ENCODE measurements around the gene ZFP90. TPM values are rescaled to one million over a fixed set of nuclear protein-coding genes. Genes with fewer than 3 reads are reported as not detected.

The ZFP90 gene
- total RNA-seq, 1 experiment from 2014 or later = 12.8 TPM

GRCh38 chr16:68491576-68491950 is 47.5 kb upstream of the ZFP90 start:
- Histone ChIP-seq H3K4me1 (ENCODE audit: insufficient read depth, low read length) (peaks cover 3% of the 10 kb centered on the region), H3K27ac (ENCODE audit: insufficient read length, low read depth, low read length) (no peak overlapping the region), H3K27me3 (ENCODE audit: insufficient read depth, low read length) (no peaks in the 10 kb centered on the region), H3K18ac (ENCODE audit: insufficient read length, low read depth, low read length) (no peak overlapping the region), H2BK120ac (ENCODE audit: low read depth, low read length, poor library complexity, severe bottlenecking) (no peak overlapping the region), H3K4me2 (ENCODE audit: insufficient read depth, insufficient read length, low read length) (no peak overlapping the region), H3K79me2 (ENCODE audit: insufficient read depth, low read length) (no peaks in the 10 kb centered on the region), H2BK12ac (ENCODE audit: insufficient read length, low read depth, low read length) (no peak overlapping the region), H2BK15ac (ENCODE audit: low read depth, low read length) (no peak overlapping the region), H3K14ac (ENCODE audit: insufficient read depth, low read length) (no peak overlapping the region), H3K23me2 (ENCODE audit: insufficient read length, low read depth, low read length, poor library complexity, severe bottlenecking) (no peaks in the 10 kb centered on the region), H4K8ac (replicated peaks; ENCODE audit: insufficient read length, low read depth, low read length) (no peak overlapping the region), H3K23ac (ENCODE audit: insufficient read length, low read depth, low read length) (no peak overlapping the region), H3K9me3 (ENCODE audit: control insufficient read depth, low read depth, low read length) (no peaks in the 10 kb centered on the region), H2AFZ (ENCODE audit: low read length) (no peak overlapping the region), H3T11ph (ENCODE audit: low read length) (no peak overlapping the region), H2BK5ac (ENCODE audit: insufficient read length, low read length) (no peak overlapping the region), H3K56ac (ENCODE audit: insufficient read length, low read depth, low read length) (no peak overlapping the region), H4K91ac (ENCODE audit: insufficient read length, low read depth, low read length) (no peak overlapping the region), H4K5ac (ENCODE audit: insufficient read length, low read depth, low read length) (no peak overlapping the region), H3K79me1 (ENCODE audit: insufficient read depth, low read depth, low read length, poor library complexity, severe bottlenecking) (no peaks in the 10 kb centered on the region), H2AK5ac (ENCODE audit: insufficient read length, low read length) (no peak overlapping the region), H4K20me1 (ENCODE audit: control insufficient read depth, insufficient read depth, insufficient read length) (no peaks in the 10 kb centered on the region), H3K4ac (ENCODE audit: low read depth, low read length) (no peak overlapping the region), H3K9ac (ENCODE audit: extremely low read depth, insufficient read length, low read length) (no peak overlapping the region), H2BK20ac (ENCODE audit: low read depth, low read length, poor library complexity, severe bottlenecking) (no peak overlapping the region)
- Mint-ChIP-seq H3K36me3 (ENCODE audit: insufficient read depth in 1 of 3, low read depth in 3 of 3) (peaks cover 0 to 8% (median 3%) of the 10 kb centered on the region in 3 experiments; a peak in 6 of 7 replicates), H3K4me3 (no peak overlapping the region), H3K27me3 (ENCODE audit: low read depth) (no peaks in the 10 kb centered on the region; the same call in 1 of the 2 replicates), H3K4me1 (peaks cover 20 to 28% of the 10 kb centered on the region in 2 experiments), H3K9me3 (peaks cover 7 to 11% of the 10 kb centered on the region in 2 experiments; a peak in 4 of 5 replicates), H3K27ac (peak overlapping the region in 1 of 3 experiments; percentile 87; a peak in 1 of 7 replicates)
- WGBS (ENCODE audit: extremely low coverage, insufficient read length, low lambda C conversion rate) = no CpG with 5 or more reads among the region's 14 CpGs
- no peak for DNase-seq
- TF ChIP-seq CTCF (conservative IDR thresholded peaks at IDR 0.05) = no peak

Measured in H9 (cell line).